Measurements from ENCODE around the gene GABPB2.
A peak's percentile ranks its signal among the peaks of the same experiment; 100 is the strongest.

GABPB2 gene

DNA sequence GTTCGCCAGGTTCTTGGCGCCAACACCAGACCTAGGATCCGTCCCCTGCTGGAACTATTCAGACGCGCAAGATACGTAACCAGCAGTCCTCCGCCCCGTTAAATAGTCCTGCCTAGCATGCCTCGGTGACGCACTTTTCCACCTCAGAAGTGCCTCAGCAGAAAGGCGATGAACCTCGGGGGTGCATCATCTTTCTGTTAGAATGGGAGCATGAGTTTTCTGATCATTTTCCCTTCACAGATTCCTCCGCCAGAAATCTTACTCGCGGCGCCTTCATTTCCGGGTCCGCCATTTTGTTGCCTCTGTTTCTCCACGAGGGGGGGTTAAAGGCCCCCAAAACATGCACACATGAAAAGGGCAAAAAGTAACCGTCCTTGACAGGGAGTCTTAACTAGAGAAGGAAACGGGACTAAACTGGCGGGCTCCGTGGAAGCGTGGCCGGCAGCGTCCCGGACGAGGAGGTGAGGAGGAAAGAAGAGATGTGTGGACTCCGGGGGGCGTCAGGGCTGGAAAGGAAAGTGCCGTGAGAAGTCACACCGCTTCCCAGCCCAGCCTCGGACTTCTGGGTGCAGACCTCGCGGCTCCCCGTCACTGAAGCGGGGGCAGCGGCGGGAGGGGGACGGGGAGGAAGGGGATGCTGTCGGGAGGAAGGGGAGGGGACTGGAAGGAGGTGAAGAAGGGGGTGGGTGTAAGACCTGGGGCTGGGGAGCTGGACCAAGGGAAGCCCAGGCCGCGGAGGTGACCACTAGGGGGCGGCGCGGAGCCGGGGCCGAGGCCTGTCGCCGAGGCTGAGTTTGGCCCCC lies at the start of gene GABPB2:
Gene GABPB2, plus strand, starts transcription at position 288 of the 803 bp plus-strand sequence. CDS start 17,429 bp downstream, outside the sequence.
- DNase-seq (ENCODE audit: extremely low read depth in 1 of 2, low read depth in 1 of 2): peak; percentile 81 to 84

- peak in 1 of 2 donors; percentile 76 for DNase-seq (ENCODE audit: extremely low read depth in 1 of 2, low read depth in 1 of 2)
These were observed 45.9 kb upstream of the GABPB2 start for GRCh38 chr1:151024540-151025146.

- no peak for DNase-seq (ENCODE audit: extremely low read depth in 1 of 2, low read depth in 1 of 2)
These were observed 44.1 kb upstream of the GABPB2 start for GRCh38 chr1:151026460-151026859.

GRCh38 chr1:151032164-151032563 lies 38.4 kb upstream of the GABPB2 start:
- no peak for DNase-seq (ENCODE audit: extremely low read depth in 1 of 2, low read depth in 1 of 2)

DNA sequence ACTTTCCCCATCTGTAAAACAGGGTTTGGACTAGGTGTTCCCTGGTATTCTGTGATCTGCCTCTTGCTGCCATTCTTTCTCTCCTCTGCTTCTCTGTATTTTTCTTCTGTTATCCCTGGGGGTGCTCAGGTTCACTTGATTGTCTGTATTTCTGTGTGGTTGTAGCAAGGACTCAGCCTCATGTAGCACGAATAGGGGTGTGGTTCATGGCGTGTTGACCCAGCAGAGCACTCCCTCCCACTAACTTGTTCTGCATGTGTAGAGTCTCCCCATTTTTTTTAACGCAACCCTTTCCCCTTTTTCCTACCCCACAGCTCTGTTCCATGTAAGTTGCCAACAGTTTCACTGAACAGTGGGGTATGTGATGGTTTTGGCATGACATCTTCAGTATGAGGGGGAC lies 35.4 kb upstream of the GABPB2 start:
- no peak for DNase-seq (ENCODE audit: extremely low read depth in 1 of 2, low read depth in 1 of 2)

GRCh38 chr1:151036356-151036755 lies 34.2 kb upstream of the GABPB2 start, which contains the start of gene BNIPL:
Gene BNIPL, plus strand, starts transcription at chr1:151036586. Its CDS starts 140 bp downstream, at chr1:151036726.
- DNase-seq (ENCODE audit: extremely low read depth in 1 of 2, low read depth in 1 of 2): no peak

GRCh38 chr1:151037032-151037431 lies 33.5 kb upstream of the GABPB2 start:
- DNase-seq (ENCODE audit: extremely low read depth in 1 of 2, low read depth in 1 of 2): no peak

DNA sequence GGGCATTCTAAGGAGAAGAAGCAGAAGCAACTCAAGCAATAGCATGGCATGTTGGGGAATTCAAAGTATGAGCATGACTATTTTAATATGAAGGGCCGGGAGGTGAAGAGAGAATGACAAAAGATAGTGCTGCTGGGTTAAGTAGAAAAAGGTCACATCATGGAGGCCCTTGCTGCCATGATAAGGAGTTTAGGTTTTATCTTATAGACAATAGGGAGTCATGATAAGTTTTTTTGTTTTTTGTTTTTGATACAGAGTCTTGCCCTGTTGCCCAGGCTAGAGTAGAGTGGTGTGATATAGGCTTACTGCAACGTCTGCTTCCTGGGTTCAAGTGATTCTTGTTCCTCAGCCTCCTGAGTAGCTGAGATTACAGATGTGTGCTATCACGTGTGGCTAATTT lies 31.0 kb upstream of the GABPB2 start:
- no peak for DNase-seq (ENCODE audit: extremely low read depth in 1 of 2, low read depth in 1 of 2)

DNA sequence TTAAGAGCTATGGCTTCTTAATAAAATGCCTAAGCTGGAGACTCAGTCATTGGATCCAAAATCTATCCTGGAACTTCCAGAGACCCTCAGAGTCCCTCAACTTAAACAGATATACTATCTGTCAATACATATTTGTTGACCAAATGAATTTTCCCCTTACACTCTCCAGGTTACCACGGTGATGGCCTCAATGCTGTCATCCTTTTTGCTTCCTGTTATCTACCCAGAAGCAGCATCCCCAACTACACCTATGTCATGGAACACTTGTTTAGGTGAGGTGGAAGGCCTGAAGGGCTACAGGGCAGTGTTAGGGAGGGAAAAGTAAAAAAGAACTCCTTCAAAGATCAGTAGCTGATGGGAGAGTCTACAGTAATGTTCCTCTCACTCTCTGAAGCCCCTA lies 27.4 kb upstream of the GABPB2 start:
- DNase-seq (ENCODE audit: extremely low read depth in 1 of 2, low read depth in 1 of 2): no peak

DNA sequence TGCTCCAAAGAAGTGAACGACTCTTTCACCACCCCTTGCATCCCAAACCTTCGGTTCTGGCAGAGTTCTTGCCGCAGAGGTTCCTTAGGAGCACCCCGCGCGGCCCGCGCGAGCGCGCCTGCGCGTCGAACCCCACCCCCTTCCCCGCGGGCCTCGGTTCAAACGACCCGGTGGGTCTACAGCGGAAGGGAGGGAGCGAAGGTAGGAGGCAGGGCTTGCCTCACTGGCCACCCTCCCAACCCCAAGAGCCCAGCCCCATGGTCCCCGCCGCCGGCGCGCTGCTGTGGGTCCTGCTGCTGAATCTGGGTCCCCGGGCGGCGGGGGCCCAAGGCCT lies 23.0 kb upstream of the GABPB2 start, which contains the start of gene C1orf56:
Gene C1orf56, plus strand, starts transcription at position 161 of the 334 bp plus-strand sequence. Its CDS starts 97 bp downstream, at position 258.
- peak in 1 of 2 donors; percentile 38 for DNase-seq (ENCODE audit: extremely low read depth in 1 of 2, low read depth in 1 of 2)

GRCh38 chr1:151047925-151048644 lies 22.5 kb upstream of the GABPB2 start:
- DNase-seq (ENCODE audit: extremely low read depth in 1 of 2, low read depth in 1 of 2): peak in 1 of 2 donors; percentile 48

DNA sequence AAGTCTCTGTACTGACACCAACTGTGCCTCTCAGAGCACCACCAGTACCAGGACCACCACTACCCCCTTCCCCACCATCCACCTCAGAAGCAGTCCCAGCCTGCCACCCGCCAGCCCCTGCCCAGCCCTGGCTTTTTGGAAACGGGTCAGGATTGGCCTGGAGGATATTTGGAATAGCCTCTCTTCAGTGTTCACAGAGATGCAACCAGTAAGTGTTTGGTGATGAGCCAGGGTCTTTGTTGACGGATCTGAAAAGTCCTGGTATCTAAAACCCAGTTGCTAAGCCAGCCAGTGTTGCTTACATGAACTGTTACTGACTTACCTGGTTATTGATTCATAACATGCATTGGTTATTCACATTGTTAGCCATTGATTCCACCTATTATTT lies 21.9 kb upstream of the GABPB2 start:
- DNase-seq (ENCODE audit: extremely low read depth in 1 of 2, low read depth in 1 of 2): no peak

DNA sequence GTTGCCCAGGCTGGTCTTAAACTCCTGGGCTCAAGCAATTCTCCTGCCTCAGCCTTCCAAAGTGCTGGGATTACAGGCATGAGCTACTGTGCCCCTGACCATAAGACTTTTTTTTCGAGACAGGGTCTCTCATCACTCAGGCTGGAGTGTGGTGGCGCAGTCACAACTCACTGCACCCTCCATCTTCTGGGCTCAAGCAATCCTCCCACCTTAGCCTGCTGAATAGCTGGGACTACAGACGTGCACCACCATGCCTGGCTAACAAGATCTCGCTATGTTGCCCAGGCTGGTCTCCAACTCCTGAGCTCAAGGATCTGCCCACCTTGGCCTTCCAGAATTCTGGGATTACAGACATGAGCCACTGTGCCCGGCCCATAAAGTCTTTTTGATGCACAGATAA lies 21.1 kb upstream of the GABPB2 start:
- no peak for DNase-seq (ENCODE audit: extremely low read depth in 1 of 2, low read depth in 1 of 2)

DNA sequence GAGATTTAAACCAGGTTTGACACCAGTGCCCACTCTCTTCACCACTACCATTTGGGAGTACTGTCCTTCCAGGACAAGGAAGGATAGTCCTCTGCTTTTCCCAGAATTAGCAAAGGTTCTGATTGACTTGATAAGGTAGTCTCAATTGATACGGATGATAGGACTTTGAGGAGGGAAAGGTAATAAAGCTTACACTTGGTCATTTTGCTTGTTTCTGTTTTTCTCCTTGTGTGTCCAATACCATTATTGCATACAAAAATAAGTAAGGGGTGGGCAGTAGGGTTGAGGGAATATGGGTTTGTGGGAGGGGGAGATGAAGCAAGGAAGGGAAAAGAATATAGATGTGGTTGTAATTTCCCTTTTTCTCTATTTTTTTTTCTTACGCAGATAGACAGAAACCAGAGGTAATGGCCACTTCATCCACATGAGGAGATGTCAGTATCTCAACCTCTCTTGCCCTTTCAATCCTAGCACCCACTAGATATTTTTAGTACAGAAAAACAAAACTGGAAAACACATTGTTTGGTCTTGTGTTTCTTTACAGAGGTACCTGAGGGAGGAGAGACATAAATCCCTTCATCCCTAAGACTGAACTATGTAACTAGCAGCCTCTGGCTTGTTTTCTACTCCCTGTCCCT lies 20.4 kb upstream of the GABPB2 start:
- no peak for DNase-seq (ENCODE audit: extremely low read depth in 1 of 2, low read depth in 1 of 2)

DNA sequence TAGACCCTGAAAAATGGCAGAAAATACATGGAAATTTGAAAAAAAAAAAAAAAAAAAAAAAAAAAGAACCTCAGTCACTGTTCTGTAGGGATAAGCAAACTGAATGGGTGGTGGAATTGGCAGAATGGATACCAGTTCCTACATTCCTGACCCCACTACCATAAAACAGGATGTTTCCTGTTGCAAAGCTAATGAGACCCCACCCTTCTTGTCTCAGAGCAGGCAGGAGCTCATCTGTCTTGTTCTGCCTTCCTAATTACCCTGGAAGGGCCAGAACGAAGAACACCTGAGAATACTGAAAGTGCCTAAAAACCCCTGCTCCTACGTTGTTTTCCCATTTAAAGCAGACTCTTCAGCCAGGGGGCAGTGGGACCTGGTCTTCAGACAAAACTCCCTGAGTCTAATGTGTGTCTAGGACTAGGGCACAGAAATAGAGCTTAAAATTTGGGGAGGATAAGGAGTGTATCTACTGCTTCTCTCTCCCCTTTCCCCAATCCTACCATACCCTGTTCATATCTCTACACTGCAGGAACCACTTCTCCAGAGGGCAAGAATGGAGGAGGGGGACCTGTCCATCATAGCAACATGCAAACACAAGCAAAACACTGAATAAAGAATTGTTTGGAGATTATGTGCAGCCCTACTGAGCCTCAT lies 19.1 kb upstream of the GABPB2 start:
- no peak for DNase-seq (ENCODE audit: extremely low read depth in 1 of 2, low read depth in 1 of 2)

- no peak for DNase-seq (ENCODE audit: extremely low read depth in 1 of 2, low read depth in 1 of 2)
These were observed 15.5 kb upstream of the GABPB2 start for GRCh38 chr1:151054971-151055547.

DNA sequence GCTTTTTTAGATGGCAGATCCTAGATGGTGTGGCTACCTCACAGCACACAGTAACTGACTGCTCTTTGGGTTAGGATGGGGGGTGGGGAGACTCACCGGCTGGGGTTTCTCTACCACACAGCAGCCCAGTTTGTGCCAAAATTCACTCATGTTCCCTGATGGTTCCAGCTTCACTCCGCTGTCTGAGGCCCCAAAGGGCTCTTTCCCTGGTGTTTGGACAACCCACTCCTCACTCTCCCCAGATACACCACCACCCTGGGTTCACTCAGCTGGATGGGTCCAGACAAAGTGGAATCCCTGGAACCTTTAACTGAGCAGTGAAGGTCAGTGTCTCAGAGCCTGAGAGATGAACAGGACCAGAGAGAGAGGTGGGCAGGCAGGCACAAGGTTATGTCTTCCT lies 15.0 kb upstream of the GABPB2 start:
- DNase-seq (ENCODE audit: extremely low read depth in 1 of 2, low read depth in 1 of 2): no peak

- DNase-seq (ENCODE audit: extremely low read depth in 1 of 2, low read depth in 1 of 2): no peak
These were observed 14.4 kb upstream of the GABPB2 start for GRCh38 chr1:151056149-151056548.

DNA sequence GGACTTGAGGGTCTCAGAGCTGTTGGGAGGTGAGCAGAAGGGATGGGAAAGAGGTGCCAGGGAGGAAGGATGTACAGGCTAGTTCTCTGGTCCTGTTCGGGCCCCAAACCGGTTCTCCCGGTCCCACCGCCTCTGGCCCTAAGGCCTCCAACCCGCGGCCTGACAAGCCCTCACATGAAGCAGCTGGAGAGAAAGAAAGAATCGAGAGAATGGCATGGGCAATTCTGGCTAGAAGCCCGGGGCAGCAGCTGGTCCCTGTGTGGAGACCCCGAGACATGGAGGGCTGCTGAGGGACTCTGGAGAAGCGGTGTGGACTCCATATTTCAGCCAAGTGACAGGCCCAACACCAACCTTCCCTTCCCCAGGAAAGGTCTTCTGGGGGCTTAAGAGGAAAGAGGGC lies 11.9 kb upstream of the GABPB2 start:
- DNase-seq (ENCODE audit: extremely low read depth in 1 of 2, low read depth in 1 of 2): no peak
